UCSD-AML1 (cell line): Measurements from ENCODE around the gene ANK3.

ENCODE experiments used
- DNase-seq: peaks from one replicate; lab custom pipeline; 2025; ENCODE audit not compliant: unreplicated experiment; lab: John Stamatoyannopoulos, UW

Gene ANK3

DNA sequence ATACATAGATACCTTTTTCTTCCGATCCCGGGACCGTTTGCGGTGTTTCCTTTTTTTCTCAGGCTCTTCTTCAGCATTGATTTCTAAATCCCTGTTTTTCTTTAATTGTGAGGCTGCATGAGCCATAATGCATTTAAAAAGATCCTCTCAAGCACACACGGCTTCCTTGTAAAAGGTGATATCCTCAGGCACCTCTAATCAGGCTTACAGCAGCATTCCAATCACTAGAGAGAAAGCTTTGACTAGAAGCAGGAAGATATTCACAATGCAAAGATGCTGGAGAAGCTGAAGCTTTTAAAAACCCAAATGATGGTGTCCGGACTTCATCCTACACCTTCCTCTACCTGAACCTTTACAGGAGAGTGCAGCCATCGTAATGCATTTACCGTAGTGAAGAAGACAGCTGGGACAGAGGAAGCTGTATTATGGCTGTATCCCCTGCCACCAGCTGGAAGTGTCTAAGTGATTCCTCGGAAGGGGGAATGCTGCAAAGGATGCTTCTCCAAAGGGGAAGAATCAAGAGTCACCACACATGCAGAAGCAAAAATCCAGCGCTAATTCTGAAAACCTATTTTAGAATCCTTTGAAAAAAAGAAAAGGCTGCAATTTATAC, at the start of gene ANK3:
ANK3 (minus strand) TSS at position 463 of the 613 bp plus-strand sequence; CDS start at position 126, 337 bp downstream.
- DNase-seq, result no peak

DNA sequence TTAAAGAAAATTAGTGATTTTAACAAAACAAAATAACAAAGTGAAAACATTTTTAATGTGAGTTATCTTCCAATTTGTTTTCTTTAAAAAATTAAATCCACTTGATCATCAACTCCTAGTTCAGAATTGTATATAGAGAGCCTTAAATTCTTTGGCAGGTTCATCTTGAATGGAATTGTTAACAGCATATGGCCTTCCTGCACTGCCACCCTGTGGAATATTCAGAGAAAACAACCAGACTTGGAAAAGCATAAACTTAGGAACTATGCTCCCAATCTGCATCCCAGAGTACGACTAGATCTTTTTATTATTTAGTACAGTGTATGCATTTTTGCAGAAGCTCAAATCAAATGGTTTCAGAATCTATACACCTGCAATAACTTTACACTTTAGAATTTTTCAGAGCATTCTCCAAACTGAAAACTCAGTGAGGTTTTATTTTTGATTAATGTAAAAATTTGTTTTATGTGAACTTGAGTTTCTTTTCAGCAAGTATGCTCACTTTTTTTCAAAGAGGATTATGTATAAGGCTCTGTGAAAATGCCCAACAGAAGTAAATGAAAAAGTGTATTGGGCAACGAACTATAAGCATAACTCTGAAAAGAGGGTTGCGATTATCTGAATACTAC, 44.9 kb upstream of the ANK3 start:
- no peak for DNase-seq

DNA sequence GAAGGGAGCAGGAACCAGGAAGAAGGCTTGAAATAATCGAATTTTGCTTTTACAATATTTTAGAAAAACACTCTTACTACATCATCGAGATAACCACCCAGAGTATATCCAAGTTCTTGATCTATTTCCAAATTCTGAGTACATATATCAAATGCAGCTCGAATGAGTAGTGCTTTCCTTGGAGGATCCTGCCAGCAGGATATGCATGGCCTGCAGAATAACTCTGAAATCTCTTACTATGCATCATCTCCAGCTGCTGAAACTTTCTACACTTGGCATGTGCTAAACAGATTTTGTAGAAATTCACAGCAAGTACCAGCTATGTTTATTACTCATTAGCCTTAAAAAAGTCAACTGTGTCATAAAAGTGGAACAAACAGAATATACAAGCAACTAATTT, 44.0 kb upstream of the ANK3 start:
- no peak for DNase-seq

DNA sequence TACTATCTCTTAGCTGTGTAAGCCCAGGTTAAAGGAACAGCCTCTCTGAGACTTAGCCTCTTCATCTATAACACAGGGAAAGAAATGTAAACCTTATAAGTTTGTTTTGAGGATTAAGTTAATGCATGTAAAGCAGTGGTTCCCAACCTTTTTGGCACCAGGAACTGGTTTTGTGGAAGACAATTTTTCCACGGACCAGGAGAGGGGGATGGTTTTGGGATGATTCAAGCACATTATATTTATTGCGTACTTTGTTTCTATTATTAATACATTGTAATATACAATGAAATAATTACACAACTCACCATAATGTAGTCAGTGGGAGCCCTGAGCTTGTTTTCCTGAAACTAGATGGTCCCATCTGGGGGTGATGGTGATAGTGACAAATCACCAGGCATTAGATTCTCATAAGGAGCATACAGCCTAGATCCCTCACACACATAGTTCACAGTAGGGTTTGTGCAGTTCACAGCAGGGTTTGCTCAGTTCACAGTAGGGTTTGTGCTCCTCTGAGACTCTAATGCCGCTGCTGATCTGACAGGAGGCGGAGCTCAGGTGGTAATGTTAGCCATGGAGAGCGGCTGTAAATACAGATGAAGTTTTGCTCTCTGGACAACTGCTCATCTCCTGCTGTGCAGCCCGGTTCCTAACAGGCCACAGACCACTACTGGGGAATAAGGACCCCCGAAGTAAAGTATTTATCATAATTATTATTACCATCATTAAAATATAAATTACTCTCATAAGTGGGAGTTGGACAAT, 41.3 kb upstream of the ANK3 start:
- no peak for DNase-seq

DNA sequence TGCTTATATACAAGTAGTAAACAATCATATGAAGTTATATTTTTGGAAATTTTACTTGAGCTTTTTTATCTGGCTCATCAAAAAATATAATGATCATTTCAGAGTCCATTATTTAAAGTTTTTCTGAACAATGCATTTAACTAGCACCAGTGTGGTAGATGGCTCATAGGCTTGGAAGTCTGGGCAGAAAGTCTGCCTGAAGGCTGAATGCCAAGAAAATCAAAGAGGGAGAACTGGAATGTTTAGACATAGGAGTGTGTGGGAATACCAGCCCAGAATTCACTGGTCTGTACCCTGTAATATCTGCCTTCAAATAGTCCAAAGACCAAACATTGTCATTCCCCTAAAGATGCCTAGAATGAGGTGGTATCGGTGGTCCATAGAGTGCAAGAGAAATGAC, 40.3 kb upstream of the ANK3 start:
- no peak for DNase-seq

DNA sequence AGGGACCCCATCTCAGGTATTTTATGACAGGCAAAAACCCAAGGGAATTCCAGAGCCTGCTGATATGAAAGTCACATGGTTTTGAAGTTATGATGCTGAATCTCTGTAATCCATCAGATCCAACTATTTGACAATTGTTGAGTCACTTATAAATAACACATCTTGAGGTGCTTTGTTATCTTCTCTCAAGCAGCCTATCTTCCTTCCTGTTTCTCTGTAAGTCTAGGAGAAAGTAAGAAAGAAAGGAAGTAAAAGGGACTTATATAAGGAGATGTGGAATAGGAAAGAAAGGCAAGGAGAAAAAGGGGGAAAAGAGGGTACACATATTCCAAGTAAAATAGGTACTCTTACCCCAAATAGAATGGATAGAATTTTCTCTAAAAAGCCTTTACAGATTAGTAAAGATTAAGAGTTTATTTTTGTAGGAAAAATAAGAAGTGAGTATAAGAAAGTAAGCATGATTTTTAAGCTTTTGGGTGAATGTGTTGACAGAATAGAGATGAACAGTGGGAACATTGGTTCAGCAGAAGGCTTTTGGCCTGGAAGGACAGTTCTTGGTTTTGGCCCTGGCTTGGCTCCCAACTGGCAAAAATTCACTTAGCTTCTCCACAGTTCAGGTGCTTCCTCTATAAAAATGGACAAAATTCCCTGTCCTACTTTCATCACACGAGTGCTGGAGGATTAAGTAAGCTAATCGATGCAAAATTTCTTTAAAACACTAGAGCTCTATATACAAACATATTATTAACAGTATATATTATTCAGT, 39.6 kb upstream of the ANK3 start:
- no peak for DNase-seq

DNA sequence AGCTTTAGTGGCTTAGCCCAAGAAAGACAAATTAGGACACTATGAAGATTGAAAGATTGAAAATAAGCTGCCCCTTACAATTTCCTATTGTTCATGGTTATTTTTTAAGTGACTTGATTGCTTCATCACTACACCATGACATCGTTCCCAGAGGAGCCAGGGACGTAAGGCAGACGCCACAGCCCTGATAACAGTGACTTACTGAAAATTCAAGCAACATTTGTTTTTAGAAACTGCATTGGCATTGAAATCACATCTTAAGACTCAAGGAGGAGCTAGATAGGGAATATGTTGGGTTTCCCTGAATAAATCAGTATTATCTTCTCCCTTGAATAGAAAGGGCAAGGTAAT, 38.7 kb upstream of the ANK3 start:
- DNase-seq, result no peak

DNA sequence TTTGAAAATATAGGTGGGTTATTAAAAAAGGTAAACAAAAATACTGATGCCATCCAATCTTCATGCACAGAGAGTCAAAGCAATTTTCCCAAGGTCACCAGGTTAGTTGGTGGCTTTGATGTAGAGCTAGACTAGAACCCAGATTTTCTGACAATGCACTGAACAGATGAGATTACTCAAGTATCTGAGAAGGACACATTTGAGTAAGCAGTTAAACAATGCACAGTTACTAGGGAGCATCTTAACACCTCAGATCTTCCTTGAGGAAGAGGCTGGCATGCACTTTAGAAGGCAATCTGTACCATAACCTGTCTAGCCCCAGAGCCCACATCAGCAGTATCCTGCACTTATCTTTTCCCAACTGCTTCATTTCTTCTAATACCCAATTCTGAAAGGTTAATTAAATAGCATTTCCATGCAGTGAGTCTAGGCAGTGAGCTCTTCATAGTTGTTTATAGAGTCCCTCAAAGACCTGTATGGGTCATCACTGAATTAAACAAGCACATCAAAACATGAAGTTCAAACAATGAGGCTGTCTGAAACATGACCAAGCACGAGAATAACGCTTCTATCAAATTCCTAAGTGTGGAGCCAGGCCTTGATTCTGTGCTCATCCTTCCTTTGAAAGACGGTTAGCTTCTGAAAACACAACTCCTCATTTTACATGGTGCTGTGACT, 38.2 kb upstream of the ANK3 start:
- DNase-seq, result no peak

DNA sequence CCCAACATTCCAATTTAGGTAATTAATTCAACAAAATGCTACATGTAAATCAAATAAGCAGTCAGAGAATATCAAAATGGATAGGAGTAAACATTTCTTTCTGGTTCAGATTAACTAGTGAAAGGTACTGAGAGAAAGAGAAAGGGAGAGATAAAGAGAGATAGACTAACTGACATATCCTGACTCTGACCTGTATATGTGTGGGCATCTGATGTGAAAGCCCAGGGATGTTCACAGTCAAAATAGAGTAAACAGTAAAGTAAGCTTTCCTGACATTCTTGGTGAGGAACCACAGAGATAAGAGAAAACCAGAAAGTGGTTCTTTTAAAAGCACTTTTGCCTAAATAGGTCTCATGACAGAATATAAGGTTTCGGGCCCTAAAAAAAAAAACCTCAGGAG, 37.5 kb upstream of the ANK3 start:
- DNase-seq, result no peak

DNA sequence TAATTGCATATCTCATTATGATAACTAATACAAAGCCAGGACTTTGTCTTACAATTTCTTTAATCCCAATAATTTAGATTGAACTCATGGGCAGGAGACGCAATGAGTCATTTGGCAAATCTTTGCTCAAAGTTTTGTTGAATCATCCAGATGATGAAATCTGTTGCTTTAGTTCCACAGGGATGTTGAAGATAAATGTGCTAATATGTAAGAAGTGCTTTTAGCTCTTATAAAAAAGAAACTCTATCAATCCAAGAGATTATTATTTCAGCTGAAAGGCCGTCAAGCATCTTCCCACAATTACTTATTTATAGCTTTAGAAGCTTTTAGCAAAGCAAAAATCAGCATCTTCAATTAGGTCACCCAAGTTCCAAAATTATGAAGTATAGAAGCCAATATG, 36.8 kb upstream of the ANK3 start:
- DNase-seq, result no peak

DNA sequence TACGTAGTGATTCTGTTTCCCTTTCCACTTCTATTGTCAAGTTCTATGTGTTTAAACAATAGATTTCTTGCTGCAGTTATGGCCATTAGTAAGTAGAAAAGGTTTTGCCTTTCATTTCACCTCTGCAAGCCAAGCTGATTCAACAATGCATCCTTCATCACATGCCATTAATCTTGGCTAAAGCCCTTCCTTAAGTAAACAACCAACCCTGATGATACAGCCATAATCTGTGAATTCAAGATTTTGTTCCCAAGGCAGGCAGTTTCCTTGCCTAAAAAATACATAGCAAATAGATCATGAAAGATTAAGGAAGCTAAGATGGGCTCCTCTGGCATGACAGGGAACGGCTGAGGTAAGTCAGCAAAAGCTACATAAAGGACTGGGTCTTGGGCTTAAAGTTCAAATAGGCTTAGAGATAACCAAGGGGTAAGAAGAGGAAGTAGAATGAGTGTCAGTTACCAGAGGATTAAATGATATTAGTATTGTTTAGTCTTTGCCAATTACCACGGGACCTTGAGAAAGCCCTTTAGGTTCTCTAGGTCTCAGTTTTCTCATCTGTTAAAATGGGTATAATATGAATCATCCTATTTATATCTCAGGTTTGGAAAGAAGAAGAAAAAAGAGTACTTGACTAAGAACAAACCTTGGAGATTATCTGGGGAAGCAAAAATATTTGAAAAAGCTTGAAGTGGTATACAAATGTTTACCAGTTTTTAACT, 35.9 kb upstream of the ANK3 start:
- DNase-seq, result no peak

DNA sequence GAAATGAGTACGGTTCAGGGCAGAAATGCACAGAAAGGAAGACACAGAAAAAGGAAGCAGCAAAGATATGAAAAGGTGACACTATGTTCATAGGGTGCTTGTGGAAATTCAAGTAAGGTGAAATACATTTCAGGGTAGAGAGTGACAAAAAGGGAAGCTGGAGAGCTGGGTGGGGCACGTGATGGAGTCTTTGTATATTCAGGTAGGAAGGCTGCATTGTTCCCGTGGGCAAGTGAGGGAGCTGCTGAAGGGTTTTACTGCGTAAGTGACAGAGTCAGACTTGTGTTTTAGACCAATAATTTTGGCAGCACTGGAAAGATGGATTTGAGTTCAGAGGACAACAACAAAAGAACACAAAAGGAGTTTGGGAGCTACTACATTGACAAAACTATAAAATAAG, 35.3 kb upstream of the ANK3 start:
- no peak for DNase-seq

DNA sequence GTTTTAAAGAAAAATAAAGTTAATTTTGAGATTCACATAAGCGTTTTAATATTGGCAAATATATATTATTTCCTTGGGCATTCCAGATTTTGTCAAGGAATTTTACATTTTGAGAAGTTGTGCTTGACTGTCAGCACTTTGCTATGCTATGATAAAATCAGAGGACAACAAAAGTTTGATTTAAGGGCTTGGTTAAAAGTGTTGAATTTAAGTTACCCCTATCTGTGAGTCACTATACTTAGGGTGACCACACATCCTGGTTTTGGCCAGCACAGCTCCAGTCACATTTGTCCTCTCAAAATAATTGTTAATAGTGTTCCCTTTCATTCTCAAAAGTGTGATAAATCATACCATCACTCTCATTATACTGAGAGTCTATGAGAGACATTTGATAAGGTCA, 34.2 kb upstream of the ANK3 start:
- no peak for DNase-seq

DNA sequence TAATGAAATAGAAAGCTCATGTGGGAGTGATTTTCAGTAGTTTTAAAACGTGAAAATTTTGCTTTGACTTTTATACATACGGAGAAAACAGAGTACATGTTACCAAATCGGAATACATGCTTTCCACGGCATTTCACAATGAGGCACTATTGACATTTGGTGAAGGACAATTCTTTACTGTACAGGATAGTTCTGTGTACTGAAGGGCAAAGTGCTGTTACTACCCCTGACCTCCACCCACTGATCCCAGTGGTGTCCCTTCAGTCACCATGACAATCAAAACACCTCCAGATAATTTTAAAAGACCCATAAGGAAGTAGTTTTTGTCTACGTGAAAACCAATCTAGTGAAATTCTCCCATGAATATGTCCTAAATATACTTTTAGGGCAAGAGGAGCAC, 33.1 kb upstream of the ANK3 start:
- no peak for DNase-seq

DNA sequence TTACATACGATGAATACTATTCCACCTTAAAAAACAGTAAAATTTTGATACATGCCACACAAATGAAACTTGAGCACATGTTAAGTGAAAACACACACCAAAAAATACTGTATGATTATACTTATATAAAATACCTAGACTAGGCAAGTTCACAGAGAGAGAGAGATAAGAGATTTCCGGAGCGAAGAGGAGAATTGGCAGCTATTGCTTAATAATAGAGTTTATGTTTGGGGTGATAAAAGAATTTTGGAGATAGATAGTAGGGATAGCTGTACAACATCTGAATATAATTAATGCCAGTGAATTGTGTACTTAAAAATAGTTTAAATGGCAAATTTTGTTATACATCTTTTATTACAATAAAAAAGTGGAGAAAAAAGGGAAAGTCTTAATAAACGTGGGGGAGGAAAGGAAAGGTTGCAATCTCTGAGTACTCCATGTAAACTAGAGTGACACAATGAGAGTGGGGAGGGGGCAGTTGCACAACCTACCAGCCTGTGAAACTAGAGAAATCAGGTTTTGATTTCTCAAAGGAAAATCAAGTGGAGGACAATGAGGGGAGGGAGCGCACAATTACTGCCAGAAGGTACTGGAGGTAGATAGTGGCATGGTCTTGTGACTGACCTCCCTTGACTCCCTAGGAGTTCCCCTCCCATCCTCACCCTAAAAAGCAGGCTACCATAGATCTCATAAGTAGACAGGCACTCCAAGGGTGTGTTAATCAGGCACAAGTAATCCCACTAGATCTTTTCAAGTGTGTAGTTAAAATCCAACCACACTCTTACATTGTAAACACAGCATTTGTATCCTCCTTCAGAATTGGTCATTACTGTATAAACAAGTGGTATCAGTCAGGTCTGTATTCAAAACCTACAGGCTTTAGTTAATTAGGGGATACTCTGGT, 31.6 kb upstream of the ANK3 start:
- DNase-seq, result no peak

DNA sequence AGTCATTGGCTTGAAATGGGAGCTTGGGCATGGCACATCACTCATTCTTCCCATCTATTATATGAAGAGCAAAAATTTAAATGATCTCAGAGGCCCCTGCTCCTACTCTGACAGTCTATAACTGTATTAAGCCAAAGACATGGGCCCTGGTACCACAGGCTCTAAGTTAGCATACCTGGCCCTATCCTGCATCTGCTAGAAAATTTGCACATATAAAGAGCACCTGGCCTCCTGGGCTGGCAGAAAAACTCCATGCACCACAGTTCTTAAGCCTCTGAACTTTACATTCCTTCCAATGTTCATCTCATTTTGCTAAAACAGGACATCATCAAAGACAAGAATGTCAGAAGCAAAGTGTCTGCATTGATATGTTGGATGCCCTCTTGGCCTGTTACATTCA, 29.6 kb upstream of the ANK3 start:
- no peak for DNase-seq

DNA sequence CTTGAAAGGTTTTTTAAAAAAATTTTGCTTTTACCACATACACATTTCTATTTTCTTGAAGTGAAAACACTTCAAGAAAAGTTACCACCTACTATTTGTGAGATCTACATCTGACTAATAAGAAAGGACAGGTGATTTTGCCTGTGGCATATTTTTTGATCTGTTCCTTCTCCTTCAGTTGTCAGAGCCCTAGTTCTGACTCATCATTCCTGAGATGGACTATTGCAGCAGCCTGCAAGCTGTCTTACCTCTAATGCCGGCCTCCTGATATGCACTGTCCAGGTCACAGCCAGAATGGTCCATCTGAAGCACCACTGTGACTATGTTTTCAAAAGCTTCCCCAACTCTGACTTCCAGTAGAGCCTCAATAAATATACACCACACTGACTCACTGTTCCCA, 28.2 kb upstream of the ANK3 start:
- DNase-seq, result no peak

DNA sequence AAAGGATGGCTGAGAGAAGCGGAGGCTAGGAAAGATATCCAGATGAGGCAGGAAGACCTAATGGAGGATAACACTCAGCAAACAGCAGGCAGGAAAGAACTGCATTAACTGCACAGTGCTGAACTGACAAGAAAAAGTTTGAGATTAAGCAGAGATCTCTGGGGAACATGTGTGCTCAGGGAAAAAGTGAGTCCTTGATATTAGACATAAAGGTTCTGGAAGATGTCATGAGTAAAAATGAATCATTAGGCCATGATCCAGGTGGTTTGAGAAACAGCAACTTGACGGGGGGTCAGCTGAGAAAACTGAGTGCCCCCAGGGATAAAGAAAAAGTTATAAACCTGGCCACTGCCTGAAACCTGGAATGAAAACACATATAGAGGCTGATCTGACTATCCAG, 27.3 kb upstream of the ANK3 start:
- DNase-seq, result no peak

DNA sequence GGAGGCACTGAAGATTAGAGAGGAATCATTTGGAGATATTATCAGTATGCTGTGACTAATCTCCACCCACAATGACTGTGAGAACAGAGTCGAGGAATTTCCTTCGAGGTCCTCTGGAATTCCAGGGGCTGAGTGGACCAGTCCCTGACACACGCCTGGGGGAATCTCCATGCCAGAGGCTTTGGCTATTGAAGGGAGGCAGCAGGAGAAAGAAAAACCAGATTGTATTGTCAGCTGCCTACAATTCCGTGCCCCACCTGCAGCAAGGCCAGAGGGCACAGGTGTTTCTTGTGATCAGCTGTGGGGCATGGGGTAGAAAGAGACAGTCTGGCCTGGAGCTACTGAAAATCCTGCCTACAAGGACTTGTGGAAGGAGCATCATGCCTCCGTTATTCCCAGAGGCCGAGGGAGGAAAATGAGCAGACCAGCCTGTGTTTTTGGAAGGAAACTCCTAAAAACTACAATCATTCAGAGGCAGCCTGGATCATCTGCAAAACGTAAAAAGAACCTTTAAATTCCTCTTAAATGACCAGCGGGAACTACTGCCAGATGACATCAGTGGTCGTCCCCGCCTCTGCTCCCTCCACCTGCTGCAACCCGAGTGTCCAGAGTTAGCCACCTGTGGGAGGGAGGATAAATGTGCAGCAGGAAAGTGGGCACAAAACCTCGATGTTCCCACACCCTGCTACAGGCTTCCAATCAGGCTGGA, 25.4 kb upstream of the ANK3 start:
- no peak for DNase-seq
